H9 (cell line): Measurements from ENCODE around the gene TLR10. TPM values are rescaled to one million over a fixed set of nuclear protein-coding genes. Genes with fewer than 3 reads are reported as not detected.

Source experiments
- DNase-seq: peaks from one replicate; pipeline ENCODE4 v3.0.0-alpha.2; 2017
- H2AFZ ChIP-seq: one replicate; pipeline ENCODE4 v1.6.1; 2013; ENCODE audit warnings: mild to moderate bottlenecking, low read length, control low read depth, moderate library complexity
- H2AK5ac ChIP-seq: 2 replicates; pipeline ENCODE4 v1.6.1; 2013; ENCODE audit warnings: low read length, control low read depth, mixed read lengths; ENCODE audit not compliant: insufficient read length
- H2BK120ac ChIP-seq: one replicate; pipeline ENCODE4 v1.6.1; 2013; ENCODE audit warnings: low read depth, mild to moderate bottlenecking, low read length, control low read depth, inconsistent platforms; ENCODE audit not compliant: poor library complexity, severe bottlenecking
- H2BK12ac ChIP-seq: 2 replicates; pipeline ENCODE4 v1.6.1; 2013; ENCODE audit warnings: low read length, control low read depth, mixed read lengths, low read depth; ENCODE audit not compliant: insufficient read length
- H2BK15ac ChIP-seq: 2 replicates; pipeline ENCODE4 v1.6.1; 2013; ENCODE audit warnings: low read depth, low read length, control low read depth
- H2BK20ac ChIP-seq: one replicate; pipeline ENCODE4 v1.6.1; 2013; ENCODE audit warnings: low read depth, mild to moderate bottlenecking, low read length, control low read depth, inconsistent platforms; ENCODE audit not compliant: poor library complexity, severe bottlenecking
- H2BK5ac ChIP-seq: 2 replicates; pipeline ENCODE4 v1.6.1; 2013; ENCODE audit warnings: low read length, control low read depth, mixed read lengths; ENCODE audit not compliant: insufficient read length
- H3K14ac ChIP-seq: 2 replicates; pipeline ENCODE4 v1.6.1; 2013; ENCODE audit warnings: low read length, control low read depth; ENCODE audit not compliant: insufficient read depth
- H3K18ac ChIP-seq: 2 replicates; pipeline ENCODE4 v1.6.1; 2013; ENCODE audit warnings: low read depth, mild to moderate bottlenecking, mixed read lengths, low read length, control low read depth; ENCODE audit not compliant: insufficient read length
- H3K23ac ChIP-seq: 2 replicates; pipeline ENCODE4 v1.6.1; 2013; ENCODE audit warnings: low read length, control low read depth, mixed read lengths, low read depth; ENCODE audit not compliant: insufficient read length
- H3K23me2 ChIP-seq: 2 replicates; pipeline ENCODE4 v1.6.1; 2013; ENCODE audit warnings: low read depth, mild to moderate bottlenecking, mixed read lengths, low read length, control low read depth; ENCODE audit not compliant: insufficient read length, poor library complexity, severe bottlenecking
- H3K27ac ChIP-seq: 2 replicates; pipeline ENCODE4 v1.5.1; 2013; ENCODE audit warnings: low read length, control low read depth, mixed read lengths, low read depth; ENCODE audit not compliant: insufficient read length
- H3K27me3 ChIP-seq: 2 replicates; pipeline ENCODE4 v1.6.1; 2013; ENCODE audit warnings: low read length, control low read depth, inconsistent platforms; ENCODE audit not compliant: insufficient read depth
- H3K4ac ChIP-seq: 2 replicates; pipeline ENCODE4 v1.6.1; 2013; ENCODE audit warnings: low read depth, mild to moderate bottlenecking, control low read depth, inconsistent platforms, low read length, moderate library complexity
- H3K4me1 ChIP-seq: 2 replicates; pipeline ENCODE4 v1.6.1; 2013; ENCODE audit warnings: low read length, control low read depth, inconsistent platforms; ENCODE audit not compliant: insufficient read depth
- H3K4me2 ChIP-seq: 2 replicates; pipeline ENCODE4 v1.6.1; 2013; ENCODE audit warnings: low read length, control low read depth, mixed read lengths; ENCODE audit not compliant: insufficient read length, insufficient read depth
- H3K56ac ChIP-seq: 2 replicates; pipeline ENCODE4 v1.6.1; 2013; ENCODE audit warnings: low read depth, mild to moderate bottlenecking, mixed read lengths, low read length, control low read depth; ENCODE audit not compliant: insufficient read length
- H3K79me1 ChIP-seq: 2 replicates; pipeline ENCODE4 v1.6.1; 2013; ENCODE audit warnings: low read depth, mild to moderate bottlenecking, moderate library complexity, low read length, control low read depth, inconsistent platforms; ENCODE audit not compliant: insufficient read depth, poor library complexity, severe bottlenecking
- H3K79me2 ChIP-seq: 2 replicates; pipeline ENCODE4 v1.6.1; 2013; ENCODE audit warnings: low read length, control low read depth, inconsistent platforms; ENCODE audit not compliant: insufficient read depth
- H3K9ac ChIP-seq: 2 replicates; pipeline ENCODE4 v1.6.1; 2013; ENCODE audit warnings: low read length, control low read depth, mixed read lengths; ENCODE audit not compliant: insufficient read length; ENCODE audit errors: extremely low read depth
- H3K9me3 ChIP-seq: one replicate; pipeline ENCODE4 v1.6.1; 2013; ENCODE audit warnings: low read depth, low read length, inconsistent platforms; ENCODE audit not compliant: control insufficient read depth
- H3T11ph ChIP-seq: one replicate; pipeline ENCODE4 v1.6.1; 2013; ENCODE audit warnings: mild to moderate bottlenecking, low read length, control low read depth, inconsistent platforms
- H4K20me1 ChIP-seq: one replicate; pipeline ENCODE4 v1.6.1; 2013; ENCODE audit not compliant: control insufficient read depth, insufficient read length, insufficient read depth
- H4K5ac ChIP-seq: 2 replicates; pipeline ENCODE4 v1.6.1; 2013; ENCODE audit warnings: low read depth, mild to moderate bottlenecking, mixed read lengths, low read length, control low read depth; ENCODE audit not compliant: insufficient read length
- H4K8ac ChIP-seq: replicated peaks from 2 replicates; pipeline ENCODE4 v1.6.1; 2013; ENCODE audit warnings: low read length, control low read depth, mixed read lengths, low read depth; ENCODE audit not compliant: insufficient read length
- H4K91ac ChIP-seq: 2 replicates; pipeline ENCODE4 v1.6.1; 2013; ENCODE audit warnings: low read depth, mild to moderate bottlenecking, moderate library complexity, mixed read lengths, low read length, control low read depth; ENCODE audit not compliant: insufficient read length
- H3K27ac Mint-ChIP-seq, 3 experiments: 2 replicates in 2 of 3; 3 replicates in 1 of 3; pipeline ENCODE4 v1.8.0; 2020 to 2021; ENCODE audit warnings: mixed read lengths in 3 of 3, mild to moderate bottlenecking in 1 of 3, moderate library complexity in 1 of 3
- H3K27me3 Mint-ChIP-seq: 2 replicates; pipeline ENCODE4 v1.8.0; 2021; ENCODE audit warnings: low read depth, mild to moderate bottlenecking, moderate library complexity, mixed read lengths
- H3K36me3 Mint-ChIP-seq, 3 experiments: 2 replicates in 2 of 3; 3 replicates in 1 of 3; pipeline ENCODE4 v1.8.0; 2020 to 2021; ENCODE audit warnings: low read depth in 3 of 3, mixed read lengths in 3 of 3; ENCODE audit not compliant: insufficient read depth in 1 of 3
- H3K4me1 Mint-ChIP-seq, 2 experiments: 2 replicates each; pipeline ENCODE4 v1.8.0; 2020; ENCODE audit warnings: mixed read lengths in 2 of 2
- H3K4me3 Mint-ChIP-seq, 2 experiments: 2 replicates in 1 of 2; 3 replicates in 1 of 2; pipeline ENCODE4 v1.8.0; 2020 to 2021; ENCODE audit warnings: mild to moderate bottlenecking in 2 of 2, mixed read lengths in 2 of 2, moderate library complexity in 1 of 2
- H3K9me3 Mint-ChIP-seq, 2 experiments: 2 replicates in 1 of 2; 3 replicates in 1 of 2; pipeline ENCODE4 v1.8.0; 2020; ENCODE audit warnings: mild to moderate bottlenecking in 2 of 2, mixed read lengths in 2 of 2, moderate library complexity in 1 of 2
- WGBS: extraction: QIAGEN DNeasy Blood & Tissue Kit; methylation state at CpG from one replicate; pipeline ENCODE4 v1.1.7; 2013; ENCODE audit warnings: missing lambda C conversion rate, low lambda C conversion rate, mixed read lengths; ENCODE audit not compliant: insufficient read length; ENCODE audit errors: extremely low coverage; 5-methylcytosine and 5-hydroxymethylcytosine counted together
- total RNA-seq: library from RNA; stranded (reverse); gene quantifications from 2 replicates; pipeline ENCODE4 v1.2.1, GENCODE V29; 2021
- TF ChIP-seq, protein P1 (sequence below): fragments of 200-600 bp; sonication (generic); conservative IDR thresholded peaks from 3 replicates; pipeline ENCODE4 v1.8.0; 2021; ENCODE audit warnings: antibody characterized with exemption, mild to moderate bottlenecking

The TLR10 gene
- total RNA-seq, 1 experiment from 2014 or later: not detected

GRCh38 chr4:38785041-38785790, 2.4 kb upstream of the TLR10 start:
- WGBS: no CpG with 5 or more reads among the region's 6 CpGs
- H3K4me3 Mint-ChIP-seq: no peak overlapping the region
- Histone ChIP-seq H3K4ac (no peak overlapping the region), H3K27me3 (no peaks in the 10 kb centered on the region), H3K79me2 (no peaks in the 10 kb centered on the region), H3T11ph (no peak overlapping the region), H3K9ac (no peak overlapping the region), H3K27ac (no peak overlapping the region), H2BK15ac (no peak overlapping the region), H4K5ac (no peak overlapping the region), H3K14ac (no peak overlapping the region), H2AFZ (no peak overlapping the region), H4K91ac (no peak overlapping the region), H2BK20ac (no peak overlapping the region), H4K8ac (no peak overlapping the region), H3K23ac (no peak overlapping the region), H4K20me1 (no peaks in the 10 kb centered on the region), H2BK5ac (no peak overlapping the region), H3K4me2 (no peak overlapping the region), H3K9me3 (no peaks in the 10 kb centered on the region), H2BK12ac (no peak overlapping the region), H3K56ac (no peak overlapping the region), H3K79me1 (no peaks in the 10 kb centered on the region), H3K18ac (no peak overlapping the region), H2AK5ac (no peak overlapping the region), H3K4me1 (no peaks in the 10 kb centered on the region), H3K23me2 (no peaks in the 10 kb centered on the region), H2BK120ac (no peak overlapping the region)
- no peak overlapping the region for H3K27ac Mint-ChIP-seq
- H3K36me3 Mint-ChIP-seq: no peaks in the 10 kb centered on the region
- H3K9me3 Mint-ChIP-seq: no peaks in the 10 kb centered on the region; a peak in 1 of 5 replicates
- no peak for DNase-seq
- TF ChIP-seq, protein P1, sequence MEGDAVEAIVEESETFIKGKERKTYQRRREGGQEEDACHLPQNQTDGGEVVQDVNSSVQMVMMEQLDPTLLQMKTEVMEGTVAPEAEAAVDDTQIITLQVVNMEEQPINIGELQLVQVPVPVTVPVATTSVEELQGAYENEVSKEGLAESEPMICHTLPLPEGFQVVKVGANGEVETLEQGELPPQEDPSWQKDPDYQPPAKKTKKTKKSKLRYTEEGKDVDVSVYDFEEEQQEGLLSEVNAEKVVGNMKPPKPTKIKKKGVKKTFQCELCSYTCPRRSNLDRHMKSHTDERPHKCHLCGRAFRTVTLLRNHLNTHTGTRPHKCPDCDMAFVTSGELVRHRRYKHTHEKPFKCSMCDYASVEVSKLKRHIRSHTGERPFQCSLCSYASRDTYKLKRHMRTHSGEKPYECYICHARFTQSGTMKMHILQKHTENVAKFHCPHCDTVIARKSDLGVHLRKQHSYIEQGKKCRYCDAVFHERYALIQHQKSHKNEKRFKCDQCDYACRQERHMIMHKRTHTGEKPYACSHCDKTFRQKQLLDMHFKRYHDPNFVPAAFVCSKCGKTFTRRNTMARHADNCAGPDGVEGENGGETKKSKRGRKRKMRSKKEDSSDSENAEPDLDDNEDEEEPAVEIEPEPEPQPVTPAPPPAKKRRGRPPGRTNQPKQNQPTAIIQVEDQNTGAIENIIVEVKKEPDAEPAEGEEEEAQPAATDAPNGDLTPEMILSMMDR: no peak
- no peaks in the 10 kb centered on the region for H3K27me3 Mint-ChIP-seq
- no peaks in the 10 kb centered on the region for H3K4me1 Mint-ChIP-seq
